GM18873 (cell line): Measurements from ENCODE around the gene FRK.
"Not testable (repeated sequence)": the region's sequence is repeated elsewhere in the genome, so short reads cannot be mapped to it uniquely, and the experiment has no call there.

ENCODE experiments used
- ATAC-seq: cut with Tn5 transposase; IDR thresholded peaks from one replicate; pipeline ENCODE4 v1.9.1; 2021; ENCODE audit warnings: mild to moderate bottlenecking, moderate library complexity, moderate number of reproducible peaks; ENCODE audit not compliant: unreplicated experiment, low FRiP score

The FRK gene

GRCh38 chr6:116010790-116011401 lies 49.8 kb downstream of the FRK start:
- ATAC-seq = peak; percentile 34

GRCh38 chr6:116010386-116010785 lies 50.3 kb downstream of the FRK start:
- ATAC-seq = no peak

- peak; percentile 73 for ATAC-seq
Observed at GRCh38 chr6:116008470-116009243, 52.0 kb downstream of the FRK start.

GRCh38 chr6:116004841-116005815 lies 55.6 kb downstream of the FRK start:
- no peak for ATAC-seq

GRCh38 chr6:116003668-116004067 lies 57.0 kb downstream of the FRK start:
- ATAC-seq = peak; percentile 56

GRCh38 chr6:116002756-116003155 lies 57.9 kb downstream of the FRK start:
- ATAC-seq = no peak

- ATAC-seq = no peak
Observed at GRCh38 chr6:115999235-115999634, 61.5 kb downstream of the FRK start.

- ATAC-seq = no peak
Observed at GRCh38 chr6:115997990-115998585, 62.6 kb downstream of the FRK start.

GRCh38 chr6:115986026-115986425 lies 74.7 kb downstream of the FRK start:
- no peak for ATAC-seq

- no peak for ATAC-seq
Observed at GRCh38 chr6:115984809-115985208, 75.9 kb downstream of the FRK start.

GRCh38 chr6:115983998-115984397 lies 76.7 kb downstream of the FRK start:
- no peak for ATAC-seq

- no peak for ATAC-seq
Observed at GRCh38 chr6:115982453-115982852, 78.2 kb downstream of the FRK start.

- no peak for ATAC-seq
Observed at GRCh38 chr6:115977220-115977619, 83.5 kb downstream of the FRK start.

GRCh38 chr6:115976321-115976870 lies 84.3 kb downstream of the FRK start:
- ATAC-seq = no peak

GRCh38 chr6:115972679-115973078 lies 88.0 kb downstream of the FRK start:
- ATAC-seq = no peak

GRCh38 chr6:115971785-115972184 lies 88.9 kb downstream of the FRK start:
- ATAC-seq = no peak

GRCh38 chr6:115969930-115970273 lies 90.8 kb downstream of the FRK start:
- ATAC-seq = no peak

GRCh38 chr6:115969207-115969929 lies 91.3 kb downstream of the FRK start:
- no peak for ATAC-seq

- not testable (repeated sequence) for ATAC-seq
Observed at GRCh38 chr6:115960286-115960685, 100.4 kb downstream of the FRK start.

- ATAC-seq = no peak
Observed at GRCh38 chr6:115958958-115959357, 101.7 kb downstream of the FRK start.
